SK-N-SH (cell line): ENCODE results near the gene PTPRD. TPM values are rescaled to one million over a fixed set of nuclear protein-coding genes. Genes with fewer than 3 reads are reported as not detected.

ENCODE experiments used
- CTCF ChIA-PET: fragments of 300-600, 350-600 bp; formaldehyde crosslinking; extraction: SDS; loops from one replicate; lab custom pipeline; 2021; lab: Yijun Ruan, JAX
- POLR2A ChIA-PET: fragments of 350-600 bp; sonication (Branson Sonifier 250); formaldehyde crosslinking; extraction: SDS; loops from one replicate; lab custom pipeline; 2020; ENCODE audit warnings: antibody characterized with exemption, inconsistent platforms; lab: Yijun Ruan, JAX
- DNase-seq: peaks from one replicate; pipeline ENCODE4 v3.0.0; 2012
- H2AFZ ChIP-seq: fragments of 200-600 bp; sonication (generic); 2 replicates; pipeline ENCODE4 v1.8.1; 2016; ENCODE audit warnings: antibody characterized with exemption, mild to moderate bottlenecking, low read depth
- H3F3A ChIP-seq: fragments of 200-600 bp; sonication (generic); replicated peaks from 2 replicates; pipeline ENCODE3; 2016; ENCODE audit warnings: antibody characterized with exemption, mild to moderate bottlenecking; ENCODE audit not compliant: insufficient read depth
- H3K27ac ChIP-seq, 2 experiments: fragments of 200-500 bp in 1 of 2; fragments of 200-600 bp in 1 of 2; sonication (Bioruptor generic) in 1 of 2; sonication (generic), shearing (Covaris generic) in 1 of 2; 2 replicates each; pipeline versions ENCODE4 v1.5.1 to v1.6.1; 2014 to 2016; ENCODE audit warnings: low read depth in 2 of 2, inconsistent platforms in 1 of 2, low read length in 1 of 2, mild to moderate bottlenecking in 1 of 2, mixed read lengths in 1 of 2
- H3K27me3 ChIP-seq: fragments of 200-600 bp; sonication (generic), shearing (Covaris generic); 2 replicates; pipeline ENCODE4 v1.6.1; 2016; ENCODE audit warnings: mixed run types; ENCODE audit not compliant: insufficient read depth
- H3K36me3 ChIP-seq, 2 experiments: fragments of 200-500 bp in 1 of 2; fragments of 200-600 bp in 1 of 2; sonication (Bioruptor generic) in 1 of 2; sonication (generic) in 1 of 2; replicated peaks in 1 of 2; 2 replicates each; pipeline versions ENCODE3 to v1.5.1; 2014 to 2016; ENCODE audit warnings: low read length in 1 of 2, mild to moderate bottlenecking in 1 of 2; ENCODE audit not compliant: insufficient read depth in 2 of 2, control insufficient read depth in 1 of 2
- H3K4me1 ChIP-seq, 2 experiments: fragments of 200-500 bp in 1 of 2; fragments of 200-600 bp in 1 of 2; sonication (Bioruptor generic) in 1 of 2; sonication (generic), shearing (Covaris generic) in 1 of 2; 2 replicates each; pipeline versions ENCODE4 v1.5.1 to v1.6.1; 2014 to 2016; ENCODE audit warnings: low read depth in 1 of 2, low read length in 1 of 2, mixed run types in 1 of 2; ENCODE audit not compliant: insufficient read depth in 2 of 2, control insufficient read depth in 1 of 2
- H3K4me2 ChIP-seq: fragments of 200-600 bp; sonication (generic), shearing (Covaris generic); 2 replicates; pipeline ENCODE4 v1.6.1; 2017; ENCODE audit warnings: mixed run types
- H3K4me3 ChIP-seq, 2 experiments: fragments of 200-500 bp in 1 of 2; fragments of 200-600 bp in 1 of 2; sonication (Bioruptor generic) in 1 of 2; sonication (generic), shearing (Covaris generic) in 1 of 2; 2 replicates each; pipeline versions ENCODE4 v1.5.1 to v1.8.1; 2014 to 2016; ENCODE audit warnings: low read depth in 2 of 2, inconsistent platforms in 1 of 2, low read length in 1 of 2, mild to moderate bottlenecking in 1 of 2, mixed read lengths in 1 of 2, moderate library complexity in 1 of 2
- H3K79me2 ChIP-seq: fragments of 200-600 bp; sonication (generic); 2 replicates; pipeline ENCODE4 v1.8.1; 2017; ENCODE audit warnings: mild to moderate bottlenecking; ENCODE audit not compliant: insufficient read depth
- H3K9ac ChIP-seq: fragments of 200-600 bp; sonication (generic); 2 replicates; pipeline ENCODE4 v1.6.1; 2017; ENCODE audit warnings: mixed run types
- H3K9me2 ChIP-seq: fragments of 200-600 bp; sonication (generic); 2 replicates; pipeline ENCODE4 v1.6.1; 2017; ENCODE audit warnings: mixed run types
- H3K9me3 ChIP-seq: fragments of 200-600 bp; sonication (generic); 2 replicates; pipeline ENCODE4 v1.6.1; 2017; ENCODE audit warnings: mixed run types, mild to moderate bottlenecking, moderate library complexity
- H4K20me1 ChIP-seq: fragments of 200-600 bp; sonication (generic); 2 replicates; pipeline ENCODE4 v1.6.1; 2017; ENCODE audit warnings: mild to moderate bottlenecking, mixed run types; ENCODE audit not compliant: insufficient read depth
- CTCF ChIP-seq: fragments of 200-600 bp; sonication (generic); IDR thresholded peaks from 2 replicates; pipeline ENCODE4 v1.6.1; 2017; ENCODE audit warnings: antibody characterized with exemption, mild to moderate bottlenecking, moderate library complexity
- ELF1 ChIP-seq: IDR thresholded peaks from 2 replicates; pipeline ENCODE4 v1.4.0; 2012
- EP300 ChIP-seq, 2 experiments: IDR thresholded peaks; 2 replicates each; pipeline versions ENCODE4 v1.4.0 to v1.6.1; 2012; ENCODE audit warnings: borderline replicate concordance in 1 of 2, low read depth in 1 of 2, low read length in 1 of 2
- EZH2phosphoT487 ChIP-seq: fragments of 200-600 bp; sonication (generic); IDR thresholded peaks from 2 replicates; pipeline ENCODE4 v1.6.1; 2017; ENCODE audit warnings: low read depth, mixed run types, mild to moderate bottlenecking, antibody characterized with exemption, moderate library complexity, borderline replicate concordance
- FOSL2 ChIP-seq: IDR thresholded peaks from 2 replicates; pipeline ENCODE4 v1.4.0; 2012; ENCODE audit warnings: low read depth, mild to moderate bottlenecking, moderate library complexity, borderline replicate concordance
- FOXJ3 ChIP-seq: sonication (generic); formaldehyde crosslinking; IDR thresholded peaks from 2 replicates; pipeline ENCODE4 v1.5.1; 2020; ENCODE audit warnings: mild to moderate bottlenecking, missing genetic modification reagents
- GABPA ChIP-seq: IDR thresholded peaks from 2 replicates; pipeline ENCODE4 v1.4.0; 2012; ENCODE audit warnings: low read depth, mild to moderate bottlenecking
- GATA2 ChIP-seq: sonication (generic); formaldehyde crosslinking; IDR thresholded peaks from 2 replicates; pipeline ENCODE4 v1.5.0; 2020; ENCODE audit warnings: mild to moderate bottlenecking, missing genetic modification reagents
- NRF1 ChIP-seq: IDR thresholded peaks from 2 replicates; pipeline ENCODE4 v1.6.1; 2012; ENCODE audit warnings: low read depth, mild to moderate bottlenecking, low read length
- RAD21 ChIP-seq: IDR thresholded peaks from 2 replicates; pipeline ENCODE4 v1.6.1; 2012; ENCODE audit warnings: mild to moderate bottlenecking, low read length
- RCOR1 ChIP-seq: fragments of 150-350 bp; IDR thresholded peaks from 2 replicates; pipeline ENCODE4 v1.6.1; 2017; ENCODE audit warnings: antibody characterized with exemption, low read length
- RFX5 ChIP-seq: IDR thresholded peaks from 2 replicates; pipeline ENCODE4 v1.6.1; 2012; ENCODE audit warnings: mild to moderate bottlenecking, improper control_type of control experiment, low read length
- SMC3 ChIP-seq: IDR thresholded peaks from 2 replicates; pipeline ENCODE4 v1.6.1; 2012; ENCODE audit warnings: low read depth, low read length, improper control_type of control experiment
- USF1 ChIP-seq: IDR thresholded peaks from 2 replicates; pipeline ENCODE4 v1.4.0; 2012; ENCODE audit warnings: low read depth, borderline replicate concordance
- WGBS: methylation state at CpG from one replicate; pipeline ENCODE4 v1.1.6; 2017; ENCODE audit warnings: low lambda C conversion rate; 5-methylcytosine and 5-hydroxymethylcytosine counted together
- polyA plus RNA-seq, 3 experiments: library from polyadenylated mRNA; depleted of rRNA; stranded (reverse); fragments of >200 nt; gene quantifications; 2 replicates each; pipeline ENCODE4 v1.2.3, GENCODE V29; 2012
- TF ChIP-seq, protein P1 (sequence below): IDR thresholded peaks from 2 replicates; pipeline ENCODE4 v1.4.0; 2012; ENCODE audit warnings: low read depth
- TF ChIP-seq, protein P2 (sequence below): IDR thresholded peaks from 2 replicates; pipeline ENCODE4; 2012

The PTPRD gene
- polyA plus RNA-seq, 1 of the 3 experiments (the other 2 are of a cell fraction) = 0.15 TPM

- no peak for DNase-seq
- Histone ChIP-seq H3F3A (no peaks in the 10 kb centered on the region), H4K20me1 (no peaks in the 10 kb centered on the region), H3K79me2 (no peaks in the 10 kb centered on the region), H3K4me2 (no peak overlapping the region), H3K9me3 (no peaks in the 10 kb centered on the region), H2AFZ (no peak overlapping the region), H3K27ac (no peak overlapping the region), H3K27me3 (no peaks in the 10 kb centered on the region), H3K9me2 (no peaks in the 10 kb centered on the region), H3K4me1 (no peaks in the 10 kb centered on the region), H3K9ac (no peak overlapping the region), H3K36me3 (no peaks in the 10 kb centered on the region), H3K4me3 (no peak overlapping the region)
- 23% methylated on average over 2 of the region's 2 CpGs for WGBS
- ChIA-PET POLR2A (no interaction called here), CTCF (interaction anchor here (1.5 kb wide), 1 partner anchor 10 kb away, joined by 3 read pairs; no protein-coding TSS in a partner anchor)
- no peak for TF ChIP-seq FOXJ3 (CRISPR knock-in tag)
- TF ChIP-seq, protein P1, sequence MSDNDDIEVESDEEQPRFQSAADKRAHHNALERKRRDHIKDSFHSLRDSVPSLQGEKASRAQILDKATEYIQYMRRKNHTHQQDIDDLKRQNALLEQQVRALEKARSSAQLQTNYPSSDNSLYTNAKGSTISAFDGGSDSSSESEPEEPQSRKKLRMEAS = no peak
- TF ChIP-seq GABPA = no peak
- TF ChIP-seq SMC3 = no peak
- TF ChIP-seq CTCF = no peak
- TF ChIP-seq GATA2 (CRISPR knock-in tag) = no peak
- no peak for TF ChIP-seq EP300 (IDR thresholded peaks at IDR 0.05; ENCODE audit: borderline replicate concordance in 1 of 2, low read depth in 1 of 2, low read length in 1 of 2)
- TF ChIP-seq RFX5 = no peak
- TF ChIP-seq RAD21 = no peak
Measured at GRCh38 chr9:10341057-10341456, 271.7 kb downstream of the PTPRD start.

DNA sequence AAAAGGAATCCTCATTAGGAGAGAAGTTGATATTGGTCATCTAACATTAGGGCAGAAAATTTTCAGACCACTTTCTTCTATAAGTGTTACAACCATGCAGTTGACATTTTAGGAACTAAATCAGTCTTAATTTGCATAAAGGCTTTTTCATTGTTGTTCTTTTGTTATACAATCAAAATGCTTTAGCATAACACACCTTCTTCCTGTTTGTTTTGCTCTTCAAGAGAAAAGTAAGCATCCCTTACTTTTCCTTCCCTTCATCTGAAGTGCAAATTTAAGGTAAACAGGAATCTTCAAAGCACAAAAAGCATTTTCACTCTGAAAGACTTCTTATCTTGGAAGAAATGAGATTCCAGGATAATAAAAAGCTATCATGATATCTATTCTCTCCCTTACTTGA lies 273.6 kb downstream of the PTPRD start:
- Histone ChIP-seq H3K27me3 (no peaks in the 10 kb centered on the region), H2AFZ (no peak overlapping the region), H3K4me2 (no peak overlapping the region), H3K27ac (no peak overlapping the region), H3K4me1 (no peaks in the 10 kb centered on the region), H3F3A (no peaks in the 10 kb centered on the region), H3K9me2 (no peaks in the 10 kb centered on the region), H3K79me2 (no peaks in the 10 kb centered on the region), H3K9me3 (no peaks in the 10 kb centered on the region), H3K36me3 (no peaks in the 10 kb centered on the region), H4K20me1 (no peaks in the 10 kb centered on the region), H3K4me3 (no peak overlapping the region; a peak in 1 of 4 replicates), H3K9ac (no peak overlapping the region)
- no peak for TF ChIP-seq RCOR1
- no peak for TF ChIP-seq ELF1
- no peak for TF ChIP-seq GATA2 (CRISPR knock-in tag)
- TF ChIP-seq, protein P1 = no peak
- no peak for TF ChIP-seq EZH2phosphoT487
- TF ChIP-seq USF1 = no peak
- no peak for TF ChIP-seq GABPA
- TF ChIP-seq, protein P2, sequence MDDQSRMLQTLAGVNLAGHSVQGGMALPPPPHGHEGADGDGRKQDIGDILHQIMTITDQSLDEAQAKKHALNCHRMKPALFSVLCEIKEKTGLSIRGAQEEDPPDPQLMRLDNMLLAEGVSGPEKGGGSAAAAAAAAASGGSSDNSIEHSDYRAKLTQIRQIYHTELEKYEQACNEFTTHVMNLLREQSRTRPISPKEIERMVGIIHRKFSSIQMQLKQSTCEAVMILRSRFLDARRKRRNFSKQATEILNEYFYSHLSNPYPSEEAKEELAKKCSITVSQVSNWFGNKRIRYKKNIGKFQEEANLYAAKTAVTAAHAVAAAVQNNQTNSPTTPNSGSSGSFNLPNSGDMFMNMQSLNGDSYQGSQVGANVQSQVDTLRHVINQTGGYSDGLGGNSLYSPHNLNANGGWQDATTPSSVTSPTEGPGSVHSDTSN = no peak
- no peak for TF ChIP-seq NRF1
- TF ChIP-seq FOSL2 = no peak
- POLR2A ChIA-PET = no interaction called here
- CTCF ChIA-PET = no interaction called here
- no peak for DNase-seq
